ENCODE results near the gene HIGD1C. TPM values are rescaled to one million over a fixed set of nuclear protein-coding genes. Genes with fewer than 3 reads are reported as not detected.

HIGD1C gene
- total RNA-seq, 1 experiment from 2014 or later = not detected

DNA sequence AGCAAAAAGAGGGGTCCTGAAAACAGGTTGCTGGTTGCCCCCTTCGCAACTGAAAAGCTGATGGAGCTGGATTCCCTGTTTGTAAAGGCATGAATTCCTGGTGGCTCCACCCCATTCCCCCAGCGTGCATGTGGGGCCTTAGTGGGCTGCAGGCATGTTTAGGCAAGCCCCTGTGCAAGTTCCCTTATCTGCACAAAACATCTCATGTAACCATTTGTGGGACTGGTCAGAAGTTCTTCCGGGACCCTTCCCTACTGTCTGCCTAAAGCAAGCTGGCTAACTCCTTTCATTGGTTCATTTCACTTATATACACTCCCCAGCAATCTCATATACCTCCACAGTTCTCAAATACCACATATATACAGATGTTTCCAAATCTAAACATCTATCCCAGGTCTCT lies 24.0 kb upstream of the HIGD1C start:
- ChIA-PET CTCF (interaction anchor here (0.6 kb wide), 4 partner anchors 94 to 828 kb away, joined by 3 read pairs; no protein-coding TSS in a partner anchor), POLR2A (no interaction called here)
- Mint-ChIP-seq H3K4me1 (peaks cover 69% of the 10 kb centered on the region), H3K27ac (no peak overlapping the region), H3K27me3 (ENCODE audit: low read depth) (no peaks in the 10 kb centered on the region), H3K4me3 (no peak overlapping the region; the same call in 1 of the 2 replicates), H3K36me3 (peaks cover 7% of the 10 kb centered on the region; the same call in 1 of the 2 replicates), H3K9me3 (no peaks in the 10 kb centered on the region)
- DNase-seq (ENCODE audit: low spot score) (no peak), ATAC-seq (no peak)
- no peak for TF ChIP-seq JUN (CRISPR knock-in tag; IDR thresholded peaks at IDR 0.05)
- TF ChIP-seq, protein P1, sequence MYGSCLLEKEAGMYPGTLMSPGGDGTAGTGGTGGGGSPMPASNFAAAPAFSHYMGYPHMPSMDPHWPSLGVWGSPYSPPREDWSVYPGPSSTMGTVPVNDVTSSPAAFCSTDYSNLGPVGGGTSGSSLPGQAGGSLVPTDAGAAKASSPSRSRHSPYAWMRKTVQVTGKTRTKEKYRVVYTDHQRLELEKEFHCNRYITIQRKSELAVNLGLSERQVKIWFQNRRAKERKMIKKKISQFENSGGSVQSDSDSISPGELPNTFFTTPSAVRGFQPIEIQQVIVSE (CRISPR knock-in tag; IDR thresholded peaks at IDR 0.05; ENCODE audit: borderline replicate concordance) = no peak
- no peak for TF ChIP-seq PRDM15 (CRISPR knock-in tag; IDR thresholded peaks at IDR 0.05)
- no peak for TF ChIP-seq IRF2 (CRISPR knock-in tag; IDR thresholded peaks at IDR 0.05; ENCODE audit: borderline replicate concordance, low read depth)
- TF ChIP-seq, protein P2, sequence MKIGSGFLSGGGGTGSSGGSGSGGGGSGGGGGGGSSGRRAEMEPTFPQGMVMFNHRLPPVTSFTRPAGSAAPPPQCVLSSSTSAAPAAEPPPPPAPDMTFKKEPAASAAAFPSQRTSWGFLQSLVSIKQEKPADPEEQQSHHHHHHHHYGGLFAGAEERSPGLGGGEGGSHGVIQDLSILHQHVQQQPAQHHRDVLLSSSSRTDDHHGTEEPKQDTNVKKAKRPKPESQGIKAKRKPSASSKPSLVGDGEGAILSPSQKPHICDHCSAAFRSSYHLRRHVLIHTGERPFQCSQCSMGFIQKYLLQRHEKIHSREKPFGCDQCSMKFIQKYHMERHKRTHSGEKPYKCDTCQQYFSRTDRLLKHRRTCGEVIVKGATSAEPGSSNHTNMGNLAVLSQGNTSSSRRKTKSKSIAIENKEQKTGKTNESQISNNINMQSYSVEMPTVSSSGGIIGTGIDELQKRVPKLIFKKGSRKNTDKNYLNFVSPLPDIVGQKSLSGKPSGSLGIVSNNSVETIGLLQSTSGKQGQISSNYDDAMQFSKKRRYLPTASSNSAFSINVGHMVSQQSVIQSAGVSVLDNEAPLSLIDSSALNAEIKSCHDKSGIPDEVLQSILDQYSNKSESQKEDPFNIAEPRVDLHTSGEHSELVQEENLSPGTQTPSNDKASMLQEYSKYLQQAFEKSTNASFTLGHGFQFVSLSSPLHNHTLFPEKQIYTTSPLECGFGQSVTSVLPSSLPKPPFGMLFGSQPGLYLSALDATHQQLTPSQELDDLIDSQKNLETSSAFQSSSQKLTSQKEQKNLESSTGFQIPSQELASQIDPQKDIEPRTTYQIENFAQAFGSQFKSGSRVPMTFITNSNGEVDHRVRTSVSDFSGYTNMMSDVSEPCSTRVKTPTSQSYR (CRISPR knock-in tag; IDR thresholded peaks at IDR 0.05) = no peak
- TF ChIP-seq ZNF423 (CRISPR knock-in tag; IDR thresholded peaks at IDR 0.05) = no peak
- no peak for TF ChIP-seq HMGA2 (CRISPR knock-in tag; IDR thresholded peaks at IDR 0.05)
- TF ChIP-seq ZNF425 (CRISPR knock-in tag; conservative IDR thresholded peaks at IDR 0.05) = no peak
- TF ChIP-seq FOXK1 (CRISPR knock-in tag; IDR thresholded peaks at IDR 0.05) = no peak
- no peak for TF ChIP-seq KAT7 (CRISPR knock-in tag; IDR thresholded peaks at IDR 0.05; ENCODE audit: borderline replicate concordance)
- TF ChIP-seq EMX1 (CRISPR knock-in tag; IDR thresholded peaks at IDR 0.05) = no peak
- TF ChIP-seq TEAD4 (CRISPR knock-in tag; IDR thresholded peaks at IDR 0.05) = no peak
- TF ChIP-seq, protein P3, sequence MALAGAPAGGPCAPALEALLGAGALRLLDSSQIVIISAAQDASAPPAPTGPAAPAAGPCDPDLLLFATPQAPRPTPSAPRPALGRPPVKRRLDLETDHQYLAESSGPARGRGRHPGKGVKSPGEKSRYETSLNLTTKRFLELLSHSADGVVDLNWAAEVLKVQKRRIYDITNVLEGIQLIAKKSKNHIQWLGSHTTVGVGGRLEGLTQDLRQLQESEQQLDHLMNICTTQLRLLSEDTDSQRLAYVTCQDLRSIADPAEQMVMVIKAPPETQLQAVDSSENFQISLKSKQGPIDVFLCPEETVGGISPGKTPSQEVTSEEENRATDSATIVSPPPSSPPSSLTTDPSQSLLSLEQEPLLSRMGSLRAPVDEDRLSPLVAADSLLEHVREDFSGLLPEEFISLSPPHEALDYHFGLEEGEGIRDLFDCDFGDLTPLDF (CRISPR knock-in tag; IDR thresholded peaks at IDR 0.05) = no peak
- no peak for TF ChIP-seq GRHL2 (CRISPR knock-in tag; IDR thresholded peaks at IDR 0.05; ENCODE audit: insufficient replicate concordance, severe bottlenecking)
- no peak for TF ChIP-seq MLX (CRISPR knock-in tag; IDR thresholded peaks at IDR 0.05)

Measured in WTC11 (cell line).